BE2C (cell line): ENCODE data around the gene PRRX1.

Source experiments
- DNase-seq: peaks from one replicate; pipeline ENCODE4 v3.0.0-alpha.2; 2020
- H3K27me3 ChIP-seq: fragments of 250-450 bp; sonication (Bioruptor Pico); 2 replicates; pipeline ENCODE4 v1.5.1; 2020; ENCODE audit warnings: mild to moderate bottlenecking
- H3K36me3 ChIP-seq: fragments of 250-450 bp; sonication (Bioruptor Pico); 2 replicates; pipeline ENCODE4 v1.5.1; 2020; ENCODE audit warnings: mild to moderate bottlenecking
- H3K4me1 ChIP-seq: fragments of 250-450 bp; sonication (Bioruptor Pico); 2 replicates; pipeline ENCODE4 v1.5.1; 2020
- H3K4me3 ChIP-seq: 2 replicates; pipeline ENCODE4 v1.5.1; 2011; ENCODE audit warnings: low read depth, low read length
- H3K9me3 ChIP-seq: fragments of 250-450 bp; sonication (Bioruptor Pico); 2 replicates; pipeline ENCODE4 v1.5.1; 2020
- CTCF ChIP-seq: IDR thresholded peaks from 2 replicates; pipeline ENCODE4 v1.5.1; 2012; ENCODE audit warnings: mild to moderate bottlenecking, low read depth, low read length

The PRRX1 gene

DNA sequence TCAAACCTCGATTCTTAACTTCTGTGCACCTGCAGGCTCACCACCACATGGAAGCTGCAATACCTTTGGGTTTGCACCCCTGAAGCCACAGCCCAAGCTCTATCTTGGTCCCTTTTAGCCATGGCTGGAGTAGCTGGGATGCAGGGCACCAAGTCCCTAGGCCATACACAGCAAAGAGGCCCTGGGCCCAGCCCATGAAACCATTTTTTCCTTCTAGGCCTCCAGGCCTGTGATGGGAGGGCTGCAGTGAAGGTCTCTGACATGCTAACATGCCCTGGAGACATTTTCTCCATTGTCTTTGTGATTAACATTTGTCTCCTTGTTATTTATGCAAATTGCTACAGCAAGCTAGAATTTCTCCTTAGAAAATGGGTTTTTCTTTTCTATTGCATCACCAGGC is 79.2 kb downstream of the PRRX1 start:
- Histone ChIP-seq H3K9me3 (no peaks in the 10 kb centered on the region), H3K4me1 (no peaks in the 10 kb centered on the region), H3K36me3 (no peaks in the 10 kb centered on the region), H3K4me3 (no peak overlapping the region), H3K27me3 (no peaks in the 10 kb centered on the region)
- no peak for DNase-seq
- no peak for TF ChIP-seq CTCF

- TF ChIP-seq CTCF = no peak
- DNase-seq = no peak
- no peaks in the 10 kb centered on the region for H3K27me3 ChIP-seq
- no peaks in the 10 kb centered on the region for H3K36me3 ChIP-seq
- no peaks in the 10 kb centered on the region for H3K9me3 ChIP-seq
- H3K4me1 ChIP-seq = no peaks in the 10 kb centered on the region
- no peak overlapping the region for H3K4me3 ChIP-seq
Measured at GRCh38 chr1:170749549-170749948, 85.6 kb downstream of the PRRX1 start.

- DNase-seq = no peak
- no peaks in the 10 kb centered on the region for H3K27me3 ChIP-seq
- no peaks in the 10 kb centered on the region for H3K36me3 ChIP-seq
- H3K9me3 ChIP-seq = no peaks in the 10 kb centered on the region
- no peak overlapping the region for H3K4me3 ChIP-seq
- TF ChIP-seq CTCF = no peak
- no peaks in the 10 kb centered on the region for H3K4me1 ChIP-seq
Measured at GRCh38 chr1:170749959-170750358, 86.0 kb downstream of the PRRX1 start.

GRCh38 chr1:170755795-170756194 is 91.9 kb downstream of the PRRX1 start:
- Histone ChIP-seq H3K4me1 (no peaks in the 10 kb centered on the region), H3K4me3 (no peak overlapping the region), H3K36me3 (no peaks in the 10 kb centered on the region), H3K27me3 (no peaks in the 10 kb centered on the region), H3K9me3 (no peaks in the 10 kb centered on the region)
- TF ChIP-seq CTCF = no peak
- DNase-seq = no peak

GRCh38 chr1:170758992-170759391 is 95.1 kb downstream of the PRRX1 start:
- Histone ChIP-seq H3K9me3 (no peaks in the 10 kb centered on the region), H3K4me1 (no peaks in the 10 kb centered on the region), H3K36me3 (no peaks in the 10 kb centered on the region), H3K27me3 (no peaks in the 10 kb centered on the region), H3K4me3 (no peak overlapping the region)
- no peak for TF ChIP-seq CTCF
- no peak for DNase-seq

DNA sequence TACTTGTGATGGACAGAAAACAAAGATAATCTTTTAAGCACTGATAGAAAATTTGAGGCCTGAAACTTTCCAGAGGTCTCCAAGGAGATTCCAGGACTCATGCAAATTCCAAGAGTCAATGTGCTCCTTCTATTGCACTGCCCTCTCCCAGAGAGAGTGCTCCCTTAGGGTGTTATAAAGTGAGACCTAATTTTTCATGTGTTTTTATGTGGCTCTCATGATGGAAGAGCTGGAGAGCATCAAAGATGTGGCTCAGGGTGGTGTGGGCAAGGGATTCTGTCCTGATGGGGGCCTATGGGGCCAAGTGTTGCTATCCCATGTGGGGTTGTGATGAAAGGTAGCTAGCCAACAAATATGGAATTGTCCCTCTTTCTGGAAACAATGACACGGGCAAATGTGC is 101.3 kb downstream of the PRRX1 start:
- no peaks in the 10 kb centered on the region for H3K4me1 ChIP-seq
- no peak overlapping the region for H3K4me3 ChIP-seq
- no peaks in the 10 kb centered on the region for H3K36me3 ChIP-seq
- TF ChIP-seq CTCF = no peak
- no peaks in the 10 kb centered on the region for H3K27me3 ChIP-seq
- DNase-seq = no peak
- no peaks in the 10 kb centered on the region for H3K9me3 ChIP-seq
